Measurements from ENCODE around the gene NCEH1. TPM values are rescaled to one million over a fixed set of nuclear protein-coding genes. Genes with fewer than 3 reads are reported as not detected.

NCEH1 gene
- total and polyA plus RNA-seq, 4 donors, result 1.1 to 32.3 (median 2.5) TPM

GRCh38 chr3:172685331-172686214 lies 25.3 kb downstream of the NCEH1 start:
- no peaks in the 10 kb centered on the region for H3K27me3 ChIP-seq (ENCODE audit: control insufficient read depth in 4 of 4, insufficient read depth in 4 of 4, low read length in 3 of 4)
- H3K27ac ChIP-seq (ENCODE audit: low read depth in 1 of 2, low read length in 2 of 2), result no peak overlapping the region
- H3K4me3 ChIP-seq (ENCODE audit: low read depth in 1 of 3, low read length in 3 of 3), result no peak overlapping the region
- H3K9me3 ChIP-seq (ENCODE audit: control insufficient read depth in 4 of 4, low read length in 3 of 4), result no peaks in the 10 kb centered on the region
- H3K4me1 ChIP-seq (ENCODE audit: control insufficient read depth in 4 of 4, insufficient read depth in 4 of 4, low read length in 3 of 4), result no peaks in the 10 kb centered on the region
- no peak overlapping the region for H3K9ac ChIP-seq (ENCODE audit: low read depth in 1 of 2, low read length in 2 of 2)
- H3K36me3 ChIP-seq (ENCODE audit: control insufficient read depth in 4 of 4, insufficient read depth in 3 of 4, low read depth in 1 of 4, low read length in 3 of 4), result no peaks in the 10 kb centered on the region
- DNase-seq (ENCODE audit: low spot score), result no peak
- 88% methylated on average over 7 of the region's 7 CpGs for WGBS
- TF ChIP-seq HNF4A (conservative IDR thresholded peaks at IDR 0.05) (no peak), FOXA2 (IDR thresholded peaks at IDR 0.05) (no peak), RAD21 (IDR thresholded peaks at IDR 0.05) (no peak), MAX (IDR thresholded peaks at IDR 0.05) (no peak), YY1 (IDR thresholded peaks at IDR 0.05) (no peak)

GRCh38 chr3:172680684-172681083 lies 30.2 kb downstream of the NCEH1 start:
- Histone ChIP-seq H3K27ac (ENCODE audit: low read depth in 1 of 2, low read length in 2 of 2) (no peak overlapping the region), H3K36me3 (ENCODE audit: control insufficient read depth in 4 of 4, insufficient read depth in 3 of 4, low read depth in 1 of 4, low read length in 3 of 4) (no peaks in the 10 kb centered on the region), H3K27me3 (ENCODE audit: control insufficient read depth in 4 of 4, insufficient read depth in 4 of 4, low read length in 3 of 4) (no peaks in the 10 kb centered on the region), H3K4me3 (ENCODE audit: low read depth in 1 of 3, low read length in 3 of 3) (no peak overlapping the region), H3K9ac (ENCODE audit: low read depth in 1 of 2, low read length in 2 of 2) (no peak overlapping the region), H3K9me3 (ENCODE audit: control insufficient read depth in 4 of 4, low read length in 3 of 4) (no peaks in the 10 kb centered on the region), H3K4me1 (ENCODE audit: control insufficient read depth in 4 of 4, insufficient read depth in 4 of 4, low read length in 3 of 4) (no peaks in the 10 kb centered on the region)
- 97% methylated on average over 7 of the region's 7 CpGs for WGBS
- no peak for DNase-seq (ENCODE audit: low spot score)
- TF ChIP-seq EGR1 (IDR thresholded peaks at IDR 0.05; ENCODE audit: low read depth in 2 of 2) (no peak), REST (IDR thresholded peaks at IDR 0.05) (no peak), GABPA (IDR thresholded peaks at IDR 0.05 in 1 of 2, conservative IDR thresholded peaks at IDR 0.05 in 1 of 2) (no peak), YY1 (IDR thresholded peaks at IDR 0.05) (no peak), JUND (IDR thresholded peaks at IDR 0.05) (no peak), CTCF (IDR thresholded peaks at IDR 0.05; ENCODE audit: low read depth, low read length, missing input control) (no peak), HNF4A (conservative IDR thresholded peaks at IDR 0.05) (no peak), RAD21 (IDR thresholded peaks at IDR 0.05) (no peak), TAF1 (conservative IDR thresholded peaks at IDR 0.05) (no peak), SP1 (IDR thresholded peaks at IDR 0.05) (no peak), ZBTB33 (IDR thresholded peaks at IDR 0.05) (no peak), FOXA1 (IDR thresholded peaks at IDR 0.05) (no peak), RXRA (IDR thresholded peaks at IDR 0.05) (no peak), FOXA2 (IDR thresholded peaks at IDR 0.05) (no peak), NR2F2 (IDR thresholded peaks at IDR 0.05) (no peak), ATF3 (IDR thresholded peaks at IDR 0.05) (no peak)

Measured in liver (tissue), 9 donors.